NOMO-1 (cell line): ENCODE measurements around the gene SLAIN1.
A peak's percentile ranks its signal among the peaks of the same experiment; 100 is the strongest.

Experiments
- DNase-seq, 2 experiments: peaks; one replicate each; lab custom pipeline; 2025; ENCODE audit not compliant: unreplicated experiment in 2 of 2; lab: John Stamatoyannopoulos, UW

Gene SLAIN1

GRCh38 chr13:77703408-77703807 is 5.9 kb downstream of the SLAIN1 start:
- no peak for DNase-seq

GRCh38 chr13:77714119-77714755 is 16.8 kb downstream of the SLAIN1 start:
- no peak for DNase-seq

DNA sequence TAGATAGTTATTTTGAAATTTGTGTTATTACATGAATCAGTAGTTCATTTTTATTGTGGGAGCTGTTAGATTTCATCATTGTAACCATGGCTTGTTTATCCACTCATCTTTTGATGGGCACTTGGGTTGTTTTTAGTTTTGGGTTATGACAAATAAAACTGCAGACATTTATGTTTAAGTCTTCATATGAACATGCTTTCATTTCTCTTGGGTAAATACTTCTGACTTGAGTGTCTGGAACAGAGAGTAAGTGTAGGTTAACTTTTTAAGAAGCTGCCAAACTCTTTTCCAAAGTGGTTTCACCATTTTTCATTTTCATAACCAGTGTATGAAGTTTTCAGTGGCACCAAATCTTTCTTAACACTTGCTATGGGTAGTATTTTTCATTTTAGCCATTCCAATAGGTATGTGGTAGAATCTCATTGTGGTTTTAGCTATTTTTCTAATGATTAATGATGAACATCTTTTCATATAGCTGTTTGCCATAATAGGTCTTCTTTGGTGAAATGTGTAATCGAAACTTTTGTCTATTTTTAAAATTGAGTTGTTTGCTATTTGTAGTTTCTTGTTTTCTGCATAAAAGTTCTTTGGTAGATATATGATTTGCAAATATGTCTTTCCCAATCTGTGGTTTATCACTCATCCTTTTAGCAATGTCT is 17.9 kb downstream of the SLAIN1 start:
- no peak for DNase-seq

DNA sequence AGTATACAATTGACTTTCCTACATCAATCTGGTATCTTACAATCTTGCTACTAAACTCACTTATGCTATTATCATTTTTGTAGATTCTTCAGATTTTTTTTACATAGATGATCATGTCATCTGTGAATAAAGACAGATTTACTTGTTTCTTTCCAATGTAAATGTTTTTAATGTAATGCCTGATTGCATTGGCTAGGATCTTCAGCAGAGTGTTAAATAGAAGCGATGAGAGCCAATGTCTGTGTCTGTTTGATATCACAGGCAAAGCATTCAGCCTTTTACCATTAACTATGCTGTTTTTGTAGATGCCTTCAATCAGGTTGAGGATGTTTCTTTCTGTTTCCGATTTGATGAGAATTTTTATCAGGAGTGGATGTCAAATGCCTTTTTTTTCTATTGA is 19.2 kb downstream of the SLAIN1 start:
- DNase-seq: no peak

DNA sequence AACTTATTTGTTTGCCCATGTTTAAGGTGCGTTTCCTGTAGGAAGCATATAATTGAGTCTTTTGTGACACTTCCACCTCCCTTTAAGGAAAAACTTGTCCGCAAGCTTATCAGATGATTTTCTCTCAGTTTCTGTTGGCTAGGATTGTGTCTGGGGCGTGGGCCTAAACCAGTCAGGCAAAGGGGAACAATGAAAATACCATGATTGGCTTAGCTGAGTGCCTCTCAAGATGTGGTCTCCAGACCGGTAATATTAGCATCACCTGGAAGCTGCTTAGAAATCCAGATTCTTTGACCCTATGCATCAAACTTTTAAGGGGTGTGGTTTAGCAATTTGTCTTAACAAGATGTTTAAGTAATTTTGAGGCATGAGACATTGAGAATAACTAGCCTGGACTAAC is 20.0 kb downstream of the SLAIN1 start:
- no peak for DNase-seq

- DNase-seq: no peak
Measured at GRCh38 chr13:77719128-77719527, 21.6 kb downstream of the SLAIN1 start.

- DNase-seq: no peak
Measured at GRCh38 chr13:77720988-77721387, 23.5 kb downstream of the SLAIN1 start.

- no peak for DNase-seq
Measured at GRCh38 chr13:77724092-77724491, 26.6 kb downstream of the SLAIN1 start.

GRCh38 chr13:77725071-77725470 is 27.6 kb downstream of the SLAIN1 start:
- DNase-seq: no peak

- no peak for DNase-seq
Measured at GRCh38 chr13:77728265-77729125, 31.0 kb downstream of the SLAIN1 start.

GRCh38 chr13:77729502-77730221 is 32.2 kb downstream of the SLAIN1 start:
- DNase-seq: peak in 1 of 2 experiments; percentile 10

DNA sequence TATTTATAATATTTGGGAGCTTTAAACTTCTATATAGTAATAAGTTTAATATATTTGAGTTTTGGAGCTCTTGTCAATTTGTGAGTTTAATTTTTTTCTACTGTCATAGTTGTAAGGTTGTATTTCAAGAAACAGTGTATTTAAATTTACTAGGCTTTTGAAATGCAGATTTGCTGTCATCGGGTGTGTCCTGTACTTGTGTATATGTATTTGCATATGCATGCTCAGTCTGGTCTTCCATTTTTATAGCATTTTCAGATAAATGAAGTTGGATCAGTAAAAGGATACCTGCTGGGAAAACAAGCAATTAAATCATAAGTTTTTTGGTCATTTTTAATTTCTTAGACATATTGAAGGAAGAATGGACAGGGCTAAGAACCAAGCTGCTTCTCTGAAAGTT is 33.1 kb downstream of the SLAIN1 start:
- DNase-seq: no peak

GRCh38 chr13:77732287-77732686 is 34.8 kb downstream of the SLAIN1 start:
- DNase-seq: no peak

DNA sequence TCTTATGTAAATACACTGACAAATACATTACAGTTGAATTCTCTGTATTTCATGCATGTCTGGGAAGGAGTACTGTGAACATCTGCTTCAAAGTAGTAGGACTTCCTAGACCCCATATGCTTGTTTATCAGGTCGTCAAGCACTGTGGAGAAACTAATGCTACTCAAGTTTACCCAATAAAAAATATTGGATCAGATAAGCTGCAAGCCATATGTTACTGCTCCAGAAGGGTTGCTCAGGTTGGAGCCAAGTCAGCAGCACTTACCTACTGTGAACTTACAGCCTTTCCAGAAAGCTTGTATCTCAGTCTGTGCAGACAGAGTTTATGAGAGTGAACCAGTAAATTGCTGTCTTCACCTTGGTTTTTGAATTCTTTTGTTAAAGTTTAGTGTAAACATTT is 36.2 kb downstream of the SLAIN1 start:
- no peak for DNase-seq

DNA sequence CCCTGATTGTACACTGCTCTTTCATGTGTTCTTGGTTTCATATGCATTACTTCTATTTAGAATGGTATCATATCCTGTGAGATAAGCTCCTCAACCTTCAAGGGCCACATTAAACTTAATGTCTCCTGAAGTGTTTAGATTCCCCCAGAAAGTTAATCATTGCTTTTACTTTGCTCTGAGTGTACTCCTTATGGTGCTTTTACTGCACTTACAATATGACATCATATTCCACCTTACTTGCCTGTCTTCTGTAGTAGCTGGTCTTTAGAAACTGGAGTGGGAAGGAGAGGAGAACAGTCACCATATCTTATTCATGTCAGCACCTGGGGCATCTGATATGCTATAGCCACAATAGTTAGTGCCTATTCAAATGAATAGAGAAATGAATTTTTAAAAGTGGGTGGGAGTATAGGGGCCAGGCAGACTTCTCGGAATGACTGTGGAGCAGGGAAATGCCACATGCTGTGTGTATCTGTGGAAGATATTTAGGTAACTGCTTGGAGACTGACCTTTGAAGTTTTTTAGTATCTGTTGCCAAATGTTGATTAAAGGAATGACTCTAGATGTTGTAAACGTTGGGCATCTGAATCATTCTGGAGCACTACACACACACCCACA is 40.2 kb downstream of the SLAIN1 start:
- DNase-seq: no peak

- no peak for DNase-seq
Measured at GRCh38 chr13:77740097-77740735, 42.7 kb downstream of the SLAIN1 start.

DNA sequence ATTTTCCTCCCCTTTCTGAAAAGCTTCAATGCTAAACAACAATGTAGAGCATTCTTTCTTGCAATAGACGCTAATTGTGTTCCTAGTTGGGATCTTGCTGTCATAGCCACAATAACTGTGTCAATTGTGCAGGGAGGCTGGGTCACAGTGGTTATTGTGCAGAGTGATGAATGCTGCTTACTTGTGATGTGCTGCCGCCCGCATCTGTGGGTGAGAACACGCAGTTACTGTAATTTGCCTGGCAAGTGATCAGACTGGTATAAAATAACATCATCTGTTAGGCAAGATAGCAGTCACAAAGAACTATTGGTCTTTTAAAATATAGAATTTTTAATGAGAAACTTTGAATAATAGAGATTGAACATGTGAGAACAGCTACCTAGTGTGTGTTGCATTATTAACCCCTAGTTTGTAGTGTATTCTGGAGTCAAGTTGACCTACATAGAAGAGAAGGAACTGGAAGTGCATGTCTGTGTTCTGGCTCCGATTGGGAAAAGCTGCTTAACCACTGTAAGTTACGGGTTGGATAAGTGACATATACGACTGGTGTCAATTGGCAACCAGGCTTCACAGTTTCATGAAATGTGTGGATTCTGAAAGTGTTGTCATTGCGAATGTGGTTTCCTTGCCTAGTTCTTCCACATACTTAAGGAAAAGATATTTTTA is 43.6 kb downstream of the SLAIN1 start:
- no peak for DNase-seq

DNA sequence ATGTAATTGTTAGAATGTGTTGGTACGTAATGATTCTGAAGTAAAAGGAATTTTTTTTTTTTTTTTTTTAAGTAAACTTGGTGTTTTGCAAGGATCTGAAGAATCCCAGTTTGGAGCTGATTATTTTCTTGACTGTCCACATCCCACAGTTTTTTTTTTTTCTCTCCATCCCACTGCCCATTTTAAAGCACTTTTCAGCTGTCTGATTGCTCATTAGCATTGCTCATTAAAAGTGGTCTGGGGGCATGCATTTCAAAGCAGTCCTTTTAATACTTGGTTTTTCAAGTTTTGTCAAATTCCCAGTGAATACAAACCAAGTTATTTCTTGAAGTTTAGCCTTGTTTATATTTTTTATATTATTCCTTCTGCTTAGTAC is 44.1 kb downstream of the SLAIN1 start:
- DNase-seq: no peak

- DNase-seq: no peak
Measured at GRCh38 chr13:77742801-77743200, 45.3 kb downstream of the SLAIN1 start.

GRCh38 chr13:77745784-77746183 is 48.3 kb downstream of the SLAIN1 start:
- no peak for DNase-seq
